ENCODE measurements around the gene SPOCD1. TPM values are rescaled to one million over a fixed set of nuclear protein-coding genes. Genes with fewer than 3 reads are reported as not detected.

The SPOCD1 gene
- polyA plus RNA-seq, 3 donors: not detected

- no peak overlapping the region for H3K27ac Mint-ChIP-seq
- Histone ChIP-seq H3K4me3 (replicated peaks in 1 of 3; ENCODE audit: low read depth in 2 of 3, low read length in 3 of 3) (no peak overlapping the region), H3K79me2 (ENCODE audit: insufficient read depth, low read length) (no peaks in the 10 kb centered on the region), H3K36me3 (replicated peaks in 1 of 2; ENCODE audit: control insufficient read depth in 1 of 2, insufficient read depth in 2 of 2, low read length in 2 of 2) (no peaks in the 10 kb centered on the region), H3K4me2 (replicated peaks; ENCODE audit: extremely low read depth, low read length, poor library complexity, severe bottlenecking) (no peak overlapping the region), H3K27ac (ENCODE audit: low read depth in 1 of 2, low read length in 2 of 2) (no peak overlapping the region), H3K27me3 (ENCODE audit: control insufficient read depth in 2 of 2, insufficient read depth in 2 of 2, low read length in 2 of 2) (no peaks in the 10 kb centered on the region), H2AFZ (ENCODE audit: insufficient read depth, low read depth, low read length, poor library complexity, severe bottlenecking) (no peak overlapping the region), H3K9me3 (replicated peaks in 1 of 2; ENCODE audit: control insufficient read depth in 1 of 2, insufficient read depth in 1 of 2, low read length in 2 of 2) (no peaks in the 10 kb centered on the region), H4K20me1 (ENCODE audit: insufficient read depth, low read length) (no peaks in the 10 kb centered on the region), H3K9ac (ENCODE audit: insufficient read depth, low read length, poor library complexity, severe bottlenecking) (no peak overlapping the region), H3K4me1 (ENCODE audit: control insufficient read depth in 1 of 2, insufficient read depth in 2 of 2, low read length in 2 of 2) (peaks cover 6 to 8% of the 10 kb centered on the region in 2 donors)
- peaks cover 18 to 41% (median 21%) of the 10 kb centered on the region in 3 donors for H3K27me3 Mint-ChIP-seq (ENCODE audit: low read depth in 3 of 3)
- H3K9me3 Mint-ChIP-seq: peaks cover 0 to 2% (median 0%) of the 10 kb centered on the region in 7 donors
- 93% methylated on average over 4 of the region's 9 CpGs for WGBS (ENCODE audit: insufficient coverage)
- intact Hi-C loops (cut with micrococcal nuclease): loop anchor here in 1 of 2 donors (10.0 kb wide), 1 partner anchor 235 kb away; no protein-coding TSS in a partner anchor
- no peaks in the 10 kb centered on the region for H3K36me3 Mint-ChIP-seq
- H3K4me1 Mint-ChIP-seq: peaks cover 13% of the 10 kb centered on the region
- no peak for DNase-seq
- no peak overlapping the region for H3K4me3 Mint-ChIP-seq
- TF ChIP-seq CTCF (IDR thresholded peaks at IDR 0.05): no peak
These were observed 16.5 kb downstream of the SPOCD1 start for GRCh38 chr1:31799196-31799894.

DNA sequence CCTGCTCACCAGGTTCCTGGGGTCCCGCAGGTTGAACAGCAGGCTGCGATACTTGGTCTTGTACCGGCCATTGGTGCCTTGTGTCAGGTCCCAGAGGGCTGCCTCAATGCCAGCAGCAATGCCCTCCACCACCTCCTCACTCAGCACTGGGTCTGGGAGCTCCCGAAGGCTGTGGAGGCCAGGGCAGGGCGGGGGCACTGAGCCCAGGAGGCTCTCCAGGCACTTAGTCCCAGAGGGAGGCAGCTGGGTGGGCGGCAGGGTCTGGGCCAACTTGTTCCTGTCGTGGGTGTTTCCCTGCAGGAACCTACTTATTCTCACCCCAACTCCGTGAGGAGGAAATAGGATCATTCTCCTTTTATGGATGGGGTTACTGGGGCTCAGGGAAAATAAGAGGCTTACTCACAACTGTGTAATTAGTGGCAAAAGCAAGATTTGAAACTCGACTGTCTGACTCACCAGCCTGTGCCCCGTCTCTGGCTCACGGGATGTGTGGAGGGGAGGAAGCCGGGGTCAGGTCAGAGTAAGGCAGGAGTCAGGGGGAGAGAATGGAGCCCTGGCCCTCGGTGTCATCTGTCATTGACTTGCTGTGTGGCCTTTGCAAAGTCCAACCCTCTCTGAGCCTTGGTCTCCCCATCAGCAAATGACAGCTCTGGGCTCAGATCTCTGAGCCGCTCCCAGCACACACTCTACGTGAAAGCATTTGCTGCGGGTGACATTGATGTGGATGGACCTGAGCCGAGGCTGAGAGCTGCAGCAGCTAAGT lies 17.2 kb downstream of the SPOCD1 start:
- H3K36me3 Mint-ChIP-seq: no peaks in the 10 kb centered on the region
- no peak overlapping the region for H3K4me3 ChIP-seq (replicated peaks in 1 of 3; ENCODE audit: low read depth in 2 of 3, low read length in 3 of 3)
- TF ChIP-seq CTCF (IDR thresholded peaks at IDR 0.05): no peak
- H3K27ac Mint-ChIP-seq: peak overlapping the region in 1 of 7 donors; percentile 49
- no peaks in the 10 kb centered on the region for H3K36me3 ChIP-seq (replicated peaks in 1 of 2; ENCODE audit: control insufficient read depth in 1 of 2, insufficient read depth in 2 of 2, low read length in 2 of 2)
- no peak overlapping the region for H3K4me2 ChIP-seq (replicated peaks; ENCODE audit: extremely low read depth, low read length, poor library complexity, severe bottlenecking)
- H3K4me1 Mint-ChIP-seq: peaks cover 13% of the 10 kb centered on the region
- peaks cover 0 to 2% (median 0%) of the 10 kb centered on the region in 7 donors for H3K9me3 Mint-ChIP-seq
- no peaks in the 10 kb centered on the region for H3K27me3 ChIP-seq (ENCODE audit: control insufficient read depth in 2 of 2, insufficient read depth in 2 of 2, low read length in 2 of 2)
- H3K79me2 ChIP-seq (ENCODE audit: insufficient read depth, low read length): no peaks in the 10 kb centered on the region
- H3K4me1 ChIP-seq (ENCODE audit: control insufficient read depth in 1 of 2, insufficient read depth in 2 of 2, low read length in 2 of 2): peaks cover 6 to 8% of the 10 kb centered on the region in 2 donors
- WGBS (ENCODE audit: insufficient coverage): 86% methylated on average over 12 of the region's 17 CpGs
- no peak overlapping the region for H3K9ac ChIP-seq (ENCODE audit: insufficient read depth, low read length, poor library complexity, severe bottlenecking)
- H3K4me3 Mint-ChIP-seq: no peak overlapping the region
- H3K27ac ChIP-seq (ENCODE audit: low read depth in 1 of 2, low read length in 2 of 2): no peak overlapping the region
- H3K27me3 Mint-ChIP-seq (ENCODE audit: low read depth in 3 of 3): peaks cover 16 to 41% (median 21%) of the 10 kb centered on the region in 3 donors
- DNase-seq: no peak
- no peaks in the 10 kb centered on the region for H4K20me1 ChIP-seq (ENCODE audit: insufficient read depth, low read length)
- H3K9me3 ChIP-seq (replicated peaks in 1 of 2; ENCODE audit: control insufficient read depth in 1 of 2, insufficient read depth in 1 of 2, low read length in 2 of 2): no peaks in the 10 kb centered on the region
- no peak overlapping the region for H2AFZ ChIP-seq (ENCODE audit: insufficient read depth, low read depth, low read length, poor library complexity, severe bottlenecking)
- intact Hi-C loops (cut with micrococcal nuclease): loop anchor here in 1 of 2 donors (10.0 kb wide), 1 partner anchor 234 kb away; no protein-coding TSS in a partner anchor

Data from CD14-positive monocyte (primary cell).